SK-N-SH treated with all-trans-retinoic acid at 6 μM for 48 hours (cell line): ENCODE measurements around the gene SLC45A3.
"Not testable (repeated sequence)": the region's sequence is repeated elsewhere in the genome, so short reads cannot be mapped to it uniquely, and the experiment has no call there.

Experiments
- ATAC-seq: fragments of 200-7000 bp; cut with Tn5 transposase; 3 replicates; pipeline ENCODE4 v1.9.1; 2020; ENCODE audit warnings: mild to moderate bottlenecking, moderate library complexity
- BACH2 ChIP-seq: fragments of 250-450 bp; sonication (Bioruptor Pico); IDR thresholded peaks from 2 replicates; pipeline ENCODE4 v1.9.0; 2021; ENCODE audit warnings: mild to moderate bottlenecking, borderline replicate concordance
- CREB5 ChIP-seq: fragments of 250-450 bp; sonication (Bioruptor Pico); IDR thresholded peaks from 2 replicates; pipeline ENCODE4 v1.5.1; 2020; ENCODE audit warnings: low read depth, mild to moderate bottlenecking, moderate library complexity
- CSDC2 ChIP-seq: fragments of 250-450 bp; sonication (Bioruptor Pico); IDR thresholded peaks from 2 replicates; pipeline ENCODE4 v1.5.0; 2020; ENCODE audit warnings: mild to moderate bottlenecking, moderate library complexity
- ESRRG ChIP-seq: fragments of 250-450 bp; sonication (Bioruptor Pico); IDR thresholded peaks from 2 replicates; pipeline ENCODE4 v1.6.1; 2021; ENCODE audit warnings: mild to moderate bottlenecking
- GLIS3 ChIP-seq: fragments of 250-450 bp; sonication (Bioruptor Pico); IDR thresholded peaks from 2 replicates; pipeline ENCODE4 v1.5.0; 2020; ENCODE audit warnings: mild to moderate bottlenecking, moderate library complexity
- ISL1 ChIP-seq: fragments of 250-450 bp; sonication (Bioruptor Pico); IDR thresholded peaks from 2 replicates; pipeline ENCODE4 v2.1.2; 2022; ENCODE audit warnings: mild to moderate bottlenecking, moderate library complexity
- OSR1 ChIP-seq: fragments of 250-450 bp; sonication (Bioruptor Pico); IDR thresholded peaks from 2 replicates; pipeline ENCODE4 v1.8.0; 2022; ENCODE audit warnings: moderate library complexity, mild to moderate bottlenecking, inconsistent platforms
- PATZ1 ChIP-seq: fragments of 250-450 bp; sonication (Bioruptor Pico); IDR thresholded peaks from 2 replicates; pipeline ENCODE4 v1.8.0; 2020; ENCODE audit warnings: mild to moderate bottlenecking, moderate library complexity, borderline replicate concordance
- POU6F1 ChIP-seq: fragments of 250-450 bp; sonication (Bioruptor Pico); IDR thresholded peaks from 2 replicates; pipeline ENCODE4 v1.8.0; 2021; ENCODE audit warnings: low read depth, mild to moderate bottlenecking, moderate library complexity, borderline replicate concordance
- PPARA ChIP-seq: fragments of 250-450 bp; sonication (Bioruptor Pico); IDR thresholded peaks from 2 replicates; pipeline ENCODE4 v1.5.0; 2020; ENCODE audit warnings: mild to moderate bottlenecking, borderline replicate concordance
- RARB ChIP-seq: fragments of 250-450 bp; sonication (Bioruptor Pico); IDR thresholded peaks from 2 replicates; pipeline ENCODE4 v1.8.0; 2021; ENCODE audit warnings: mild to moderate bottlenecking, moderate library complexity
- SNAI2 ChIP-seq: fragments of 250-450 bp; sonication (Bioruptor Pico); IDR thresholded peaks from 2 replicates; pipeline ENCODE4 v1.5.0; 2020; ENCODE audit warnings: mild to moderate bottlenecking, moderate library complexity
- TCF4 ChIP-seq: fragments of 250-450 bp; sonication (Bioruptor Pico); IDR thresholded peaks from 2 replicates; pipeline ENCODE4 v1.8.0; 2021; ENCODE audit warnings: mild to moderate bottlenecking, moderate library complexity, borderline replicate concordance
- TOX ChIP-seq: fragments of 250-450 bp; sonication (Bioruptor Pico); IDR thresholded peaks from 2 replicates; pipeline ENCODE4 v1.8.0; 2021; ENCODE audit warnings: mild to moderate bottlenecking, moderate library complexity, borderline replicate concordance
- TSHZ2 ChIP-seq: fragments of 250-450 bp; sonication (Bioruptor Pico); IDR thresholded peaks from 2 replicates; pipeline ENCODE4 v1.5.0; 2020; ENCODE audit warnings: mild to moderate bottlenecking, moderate library complexity
- ZC3H10 ChIP-seq: fragments of 250-450 bp; sonication (Bioruptor Pico); IDR thresholded peaks from 2 replicates; pipeline ENCODE4 v1.5.1; 2021; ENCODE audit warnings: mild to moderate bottlenecking, moderate library complexity
- ZFP3 ChIP-seq: fragments of 250-450 bp; sonication (Bioruptor Pico); IDR thresholded peaks from 2 replicates; pipeline ENCODE4 v1.5.0; 2020; ENCODE audit warnings: mild to moderate bottlenecking, moderate library complexity
- ZFP30 ChIP-seq: fragments of 450-650 bp; formaldehyde crosslinking; IDR thresholded peaks from 2 replicates; pipeline ENCODE4 v1.5.0; 2022; ENCODE audit warnings: mild to moderate bottlenecking, moderate library complexity
- ZNF565 ChIP-seq: fragments of 450-650 bp; formaldehyde crosslinking; conservative IDR thresholded peaks from 2 replicates; pipeline ENCODE4 v1.5.0; 2020; ENCODE audit warnings: low read depth, mild to moderate bottlenecking, moderate library complexity
- ZNF70 ChIP-seq: fragments of 450-650 bp; formaldehyde crosslinking; IDR thresholded peaks from 2 replicates; pipeline ENCODE4 v1.5.0; 2020; ENCODE audit warnings: mild to moderate bottlenecking, moderate library complexity
- ZNF8 ChIP-seq: fragments of 450-650 bp; formaldehyde crosslinking; IDR thresholded peaks from 2 replicates; pipeline ENCODE4 v1.5.0; 2020; ENCODE audit warnings: mild to moderate bottlenecking, moderate library complexity

Gene SLC45A3

GRCh38 chr1:205639567-205639966 lies 40.7 kb downstream of the SLC45A3 start:
- no peak for ATAC-seq

GRCh38 chr1:205637854-205638468 lies 42.3 kb downstream of the SLC45A3 start:
- ATAC-seq: no peak
- TF ChIP-seq ZFP3 (CRISPR knock-in tag): no peak
- no peak for TF ChIP-seq ZC3H10 (CRISPR knock-in tag)
- TF ChIP-seq ISL1 (CRISPR knock-in tag): no peak
- no peak for TF ChIP-seq ZFP30
- no peak for TF ChIP-seq TOX
- no peak for TF ChIP-seq BACH2 (CRISPR knock-in tag)
- no peak for TF ChIP-seq ESRRG
- no peak for TF ChIP-seq ZNF565 (CRISPR knock-in tag)
- TF ChIP-seq RARB (CRISPR knock-in tag): no peak
- TF ChIP-seq OSR1 (CRISPR knock-in tag): no peak
- TF ChIP-seq PPARA: no peak
- no peak for TF ChIP-seq TCF4 (CRISPR knock-in tag)
- TF ChIP-seq POU6F1 (CRISPR knock-in tag): no peak
- TF ChIP-seq ZNF70 (CRISPR knock-in tag): no peak
- TF ChIP-seq, all 23 proteins: peak for 0

More at GRCh38 chr1:205639567-205639966, 40.7 kb downstream of the SLC45A3 start:
- TF ChIP-seq SNAI2 (no peak), CREB5 (CRISPR knock-in tag) (no peak), ZNF565 (CRISPR knock-in tag) (no peak), ESRRG (no peak), ISL1 (CRISPR knock-in tag) (no peak), POU6F1 (CRISPR knock-in tag) (no peak), CSDC2 (CRISPR knock-in tag) (no peak), TOX (no peak), PPARA (no peak), ZFP30 (no peak), TSHZ2 (no peak), ZNF70 (CRISPR knock-in tag) (no peak), BACH2 (CRISPR knock-in tag) (no peak), ZFP3 (CRISPR knock-in tag) (no peak), ZNF8 (CRISPR knock-in tag) (no peak), TCF4 (CRISPR knock-in tag) (no peak), PATZ1 (CRISPR knock-in tag) (no peak), GLIS3 (no peak)

- ATAC-seq: no peak
- no peak for TF ChIP-seq PPARA
- TF ChIP-seq ESRRG: no peak
- no peak for TF ChIP-seq TOX
Measured at GRCh38 chr1:205636732-205637131, 43.6 kb downstream of the SLC45A3 start.

- not testable (repeated sequence) for ATAC-seq
Measured at GRCh38 chr1:205636138-205636530, 44.2 kb downstream of the SLC45A3 start.
